Skeletal muscle satellite cell (primary cell): ENCODE results near the gene ITPR1.

Experiments used
- H3K27me3 ChIP-seq: 2 replicates; pipeline ENCODE4 v1.7.0; 2013; ENCODE audit warnings: low read length; ENCODE audit not compliant: control insufficient read depth, insufficient read depth
- H3K36me3 ChIP-seq: 2 replicates; pipeline ENCODE4 v1.7.0; 2013; ENCODE audit warnings: mild to moderate bottlenecking, control low read depth, low read length; ENCODE audit not compliant: insufficient read depth
- H3K4me1 ChIP-seq: 2 replicates; pipeline ENCODE4 v1.7.0; 2013; ENCODE audit warnings: low read length; ENCODE audit not compliant: control insufficient read depth, insufficient read depth
- H3K4me2 ChIP-seq: 2 replicates; pipeline ENCODE4 v1.7.0; 2013; ENCODE audit warnings: mild to moderate bottlenecking, low read length
- H3K4me3 ChIP-seq: 2 replicates; pipeline ENCODE4 v1.7.0; 2013; ENCODE audit warnings: low read length
- H3K9ac ChIP-seq: 2 replicates; pipeline ENCODE4 v1.7.0; 2013; ENCODE audit warnings: mild to moderate bottlenecking, low read depth, low read length, moderate library complexity
- H3K9me3 ChIP-seq: replicated peaks from 2 replicates; pipeline ENCODE4 v1.7.0; 2013; ENCODE audit warnings: mild to moderate bottlenecking, control low read depth, low read length

The ITPR1 gene

GRCh38 chr3:4464576-4464975, 28.6 kb upstream of the ITPR1 start:
- Histone ChIP-seq H3K4me3 (no peak overlapping the region), H3K27me3 (no peaks in the 10 kb centered on the region), H3K4me1 (peaks cover 5% of the 10 kb centered on the region), H3K9ac (no peak overlapping the region), H3K9me3 (no peaks in the 10 kb centered on the region), H3K36me3 (no peaks in the 10 kb centered on the region), H3K4me2 (no peak overlapping the region)

GRCh38 chr3:4466741-4467521, 26.2 kb upstream of the ITPR1 start, which contains the start of gene SUMF1:
TSS of gene SUMF1 (minus strand) at chr3:4467269. CDS start at chr3:4467245, 24 bp downstream.
- Histone ChIP-seq H3K4me2 (peak within 1 kb of the TSS; percentile 90), H3K4me1 (peaks cover 5% of the 10 kb centered on the region), H3K9me3 (no peaks in the 10 kb centered on the region), H3K27me3 (peaks cover 17% of the 10 kb centered on the region), H3K9ac (peak within 1 kb of the TSS; percentile 86), H3K36me3 (no peaks in the 10 kb centered on the region), H3K4me3 (peak within 1 kb of the TSS; percentile 90)

DNA sequence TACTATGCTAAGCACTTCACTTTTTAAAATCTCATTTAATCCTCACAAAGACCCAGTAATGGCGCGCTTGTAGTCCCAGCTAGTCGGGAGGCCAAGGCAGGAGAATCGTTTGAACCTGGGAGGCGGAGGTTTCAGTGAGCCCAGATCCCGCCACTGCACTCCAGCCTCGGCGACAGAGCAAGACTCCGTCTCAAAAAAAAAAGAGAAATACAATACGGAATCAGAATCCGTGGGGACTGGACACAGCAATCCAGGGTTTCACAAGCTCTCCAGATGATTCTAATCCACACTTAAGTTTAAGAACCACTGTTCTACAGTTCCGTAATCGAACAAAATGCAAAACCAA, 25.7 kb upstream of the ITPR1 start:
- H3K4me1 ChIP-seq = peaks cover 5% of the 10 kb centered on the region
- H3K36me3 ChIP-seq = no peaks in the 10 kb centered on the region
- H3K4me2 ChIP-seq = peak overlapping the region; percentile 90
- no peaks in the 10 kb centered on the region for H3K9me3 ChIP-seq
- peak overlapping the region; percentile 90 for H3K4me3 ChIP-seq
- peak overlapping the region; percentile 86 for H3K9ac ChIP-seq
- peaks cover 21% of the 10 kb centered on the region for H3K27me3 ChIP-seq

DNA sequence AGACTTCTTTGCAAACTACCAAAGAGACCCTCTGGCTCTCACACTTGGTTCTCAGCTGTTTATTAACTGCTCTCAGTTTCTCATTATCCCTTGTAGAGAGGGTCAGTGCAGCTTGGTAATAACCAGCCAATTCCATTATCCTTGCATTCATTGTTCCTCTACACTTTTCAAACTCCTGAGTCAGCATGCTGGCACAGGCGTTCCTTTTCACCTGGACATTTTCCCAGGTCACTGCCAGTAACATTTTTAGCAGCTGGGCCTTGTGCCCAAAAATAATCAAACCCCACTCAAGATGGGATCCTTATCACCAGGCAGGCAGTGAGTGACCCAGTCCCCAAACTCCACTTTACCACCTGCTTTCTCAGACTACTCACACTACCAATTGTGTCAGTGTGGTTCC, 21.2 kb upstream of the ITPR1 start:
- Histone ChIP-seq H3K4me1 (peaks cover 8% of the 10 kb centered on the region), H3K9ac (no peak overlapping the region), H3K4me3 (no peak overlapping the region), H3K36me3 (no peaks in the 10 kb centered on the region), H3K9me3 (no peaks in the 10 kb centered on the region), H3K27me3 (peaks cover 40% of the 10 kb centered on the region), H3K4me2 (no peak overlapping the region)

DNA sequence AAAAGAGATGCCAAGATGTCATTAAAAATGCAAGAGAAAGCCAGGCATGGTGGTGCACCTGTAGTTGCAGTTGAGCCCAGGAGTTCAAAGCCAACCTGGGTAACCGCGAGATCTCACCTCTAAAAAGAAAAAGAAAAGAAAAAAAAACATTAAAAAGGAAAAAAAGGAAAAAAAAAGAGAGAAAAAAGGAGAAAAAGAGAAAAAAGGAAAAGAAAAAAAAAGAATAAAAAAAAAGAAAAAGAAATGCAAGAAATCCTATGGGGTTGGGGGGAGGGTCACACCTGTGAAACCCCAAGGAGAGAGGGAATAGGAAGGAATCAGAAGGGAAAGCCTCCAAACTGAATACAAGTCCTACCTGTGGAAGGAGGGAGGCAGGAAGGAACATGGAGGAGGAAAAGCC, 20.8 kb upstream of the ITPR1 start:
- no peak overlapping the region for H3K4me3 ChIP-seq
- peaks cover 8% of the 10 kb centered on the region for H3K4me1 ChIP-seq
- peaks cover 41% of the 10 kb centered on the region for H3K27me3 ChIP-seq
- H3K9ac ChIP-seq = no peak overlapping the region
- H3K4me2 ChIP-seq = no peak overlapping the region
- no peaks in the 10 kb centered on the region for H3K36me3 ChIP-seq
- H3K9me3 ChIP-seq = no peaks in the 10 kb centered on the region

DNA sequence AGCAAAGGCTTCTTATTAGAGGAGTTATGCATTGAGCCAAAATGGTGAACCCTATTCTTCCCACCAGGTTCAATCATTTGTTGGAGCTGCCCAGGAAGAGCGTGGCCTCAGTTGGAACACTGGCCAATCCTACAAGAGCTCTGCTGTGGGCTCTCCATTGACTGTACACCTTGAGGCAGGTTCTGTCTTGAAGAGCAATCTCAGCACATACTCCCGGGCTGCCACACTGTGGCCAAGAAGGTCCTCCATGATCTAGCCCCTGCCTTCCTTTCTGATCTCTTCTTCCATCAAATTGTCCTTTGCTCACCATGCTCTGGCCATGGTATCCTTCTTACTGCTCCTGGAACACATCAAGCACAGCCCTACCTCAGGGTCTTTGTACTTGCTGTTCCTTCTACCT, 20.4 kb upstream of the ITPR1 start:
- H3K27me3 ChIP-seq = peaks cover 45% of the 10 kb centered on the region
- peaks cover 8% of the 10 kb centered on the region for H3K4me1 ChIP-seq
- no peak overlapping the region for H3K4me2 ChIP-seq
- no peak overlapping the region for H3K4me3 ChIP-seq
- H3K36me3 ChIP-seq = no peaks in the 10 kb centered on the region
- H3K9ac ChIP-seq = no peak overlapping the region
- H3K9me3 ChIP-seq = no peaks in the 10 kb centered on the region

DNA sequence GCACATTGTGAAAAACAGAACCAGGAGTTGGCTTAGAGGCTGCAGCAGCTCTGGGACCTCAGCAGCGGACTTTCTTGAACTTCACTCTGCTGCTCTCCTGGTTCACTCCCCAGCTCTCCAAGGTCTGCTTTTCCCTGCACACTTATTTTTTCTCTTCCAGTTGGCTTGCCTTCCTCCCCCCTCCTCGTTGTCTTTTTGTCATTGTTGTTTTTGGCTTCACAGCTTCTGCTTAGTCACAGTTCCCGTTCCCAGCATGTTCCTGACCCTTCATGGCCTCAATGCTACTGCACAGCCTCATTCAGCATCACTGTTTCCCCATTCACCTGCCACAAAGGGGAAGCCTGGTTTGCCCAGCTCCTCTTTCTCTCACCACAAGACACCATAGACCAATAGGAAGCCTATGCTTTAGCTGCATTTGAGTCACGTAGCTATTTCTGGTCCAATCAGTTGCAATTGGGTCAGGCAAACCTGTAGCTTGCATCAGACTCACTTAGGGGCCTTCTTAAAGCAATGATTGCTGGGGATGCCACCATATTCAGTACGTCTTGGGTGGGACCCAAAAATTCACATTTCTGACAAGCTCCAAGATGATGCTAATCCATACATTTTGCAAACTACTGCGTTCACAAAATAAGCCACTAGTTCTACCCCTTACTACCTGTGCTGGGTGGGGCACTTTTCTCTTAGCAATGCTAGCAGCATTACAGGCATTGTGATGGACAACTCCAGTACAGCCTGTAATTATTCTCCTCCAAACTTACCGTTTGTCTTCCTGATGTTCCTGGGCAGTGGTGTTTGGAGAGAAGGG, 18.3 kb upstream of the ITPR1 start:
- Histone ChIP-seq H3K4me3 (peak overlapping the region; percentile 7), H3K4me1 (peaks cover 8% of the 10 kb centered on the region), H3K9me3 (no peaks in the 10 kb centered on the region), H3K9ac (no peak overlapping the region), H3K4me2 (peak overlapping the region; percentile 59), H3K36me3 (no peaks in the 10 kb centered on the region), H3K27me3 (peaks cover 63% of the 10 kb centered on the region)

- no peak overlapping the region for H3K9ac ChIP-seq
- H3K9me3 ChIP-seq = no peaks in the 10 kb centered on the region
- no peak overlapping the region for H3K4me2 ChIP-seq
- no peaks in the 10 kb centered on the region for H3K36me3 ChIP-seq
- peaks cover 8% of the 10 kb centered on the region for H3K4me1 ChIP-seq
- H3K4me3 ChIP-seq = no peak overlapping the region
- H3K27me3 ChIP-seq = peaks cover 56% of the 10 kb centered on the region
Measured at GRCh38 chr3:4475804-4476203, 17.3 kb upstream of the ITPR1 start.

DNA sequence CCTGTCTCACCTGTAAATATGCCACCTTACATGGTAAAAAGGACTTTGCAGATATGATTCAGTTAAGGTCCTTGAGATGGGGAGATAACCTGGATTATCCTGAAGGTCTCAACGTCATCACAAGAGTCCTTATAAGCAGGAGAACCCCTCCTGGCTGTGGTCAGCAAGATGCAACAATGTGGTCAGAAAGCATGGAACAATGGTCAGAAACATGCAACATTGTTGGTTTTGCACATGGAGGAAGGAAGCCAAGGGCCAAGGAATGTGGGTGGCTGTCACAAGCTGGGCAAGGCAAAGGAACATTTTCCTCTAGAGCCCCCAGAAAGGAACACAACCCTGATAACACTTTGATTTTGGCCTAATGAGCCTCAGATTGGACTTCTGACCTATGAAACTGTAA, 16.7 kb upstream of the ITPR1 start:
- Histone ChIP-seq H3K9ac (no peak overlapping the region), H3K36me3 (no peaks in the 10 kb centered on the region), H3K4me3 (no peak overlapping the region), H3K9me3 (no peaks in the 10 kb centered on the region), H3K4me2 (no peak overlapping the region), H3K4me1 (peaks cover 8% of the 10 kb centered on the region), H3K27me3 (peaks cover 54% of the 10 kb centered on the region)

DNA sequence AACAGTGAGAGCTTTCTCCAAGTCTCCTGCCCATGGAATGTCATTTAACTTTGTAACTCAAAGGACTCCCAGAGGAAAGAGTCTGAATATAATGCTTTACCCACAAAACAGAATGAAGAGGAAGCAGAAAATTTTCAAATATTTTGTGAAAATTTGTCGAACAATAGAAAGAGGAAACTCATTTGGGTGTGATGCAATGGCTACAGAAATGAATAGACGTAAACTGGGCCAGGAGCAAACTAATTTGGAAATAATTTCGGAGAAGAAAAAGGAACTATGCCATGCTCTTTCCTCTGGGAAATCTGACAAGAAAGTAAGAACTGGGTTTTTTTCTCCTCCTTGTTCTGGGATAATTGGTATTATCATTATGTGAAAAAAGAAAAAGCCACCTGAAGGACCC, 14.9 kb upstream of the ITPR1 start:
- H3K9me3 ChIP-seq = no peaks in the 10 kb centered on the region
- H3K4me2 ChIP-seq = no peak overlapping the region
- H3K4me1 ChIP-seq = peaks cover 8% of the 10 kb centered on the region
- H3K27me3 ChIP-seq = peaks cover 38% of the 10 kb centered on the region
- H3K9ac ChIP-seq = no peak overlapping the region
- no peaks in the 10 kb centered on the region for H3K36me3 ChIP-seq
- no peak overlapping the region for H3K4me3 ChIP-seq

DNA sequence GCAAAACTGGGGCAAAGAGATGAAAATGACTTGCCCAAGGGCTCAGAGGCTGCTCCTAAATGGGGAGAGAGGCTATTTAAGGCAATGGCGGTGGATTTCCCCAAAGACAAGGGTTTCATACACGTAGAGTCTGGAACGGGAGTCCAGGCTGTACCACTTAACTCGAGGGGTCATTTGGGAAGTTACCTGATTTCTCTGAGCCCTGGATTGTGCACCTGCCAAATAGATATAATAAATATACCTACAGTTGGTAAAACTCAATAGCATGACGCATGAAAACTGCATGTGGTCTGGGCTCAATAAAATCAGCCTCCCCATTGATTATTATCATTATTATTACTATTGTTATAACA, 1.3 kb upstream of the ITPR1 start:
- H3K9ac ChIP-seq = no peak overlapping the region
- no peaks in the 10 kb centered on the region for H3K9me3 ChIP-seq
- H3K4me2 ChIP-seq = peak overlapping the region; percentile 94
- H3K4me3 ChIP-seq = peak overlapping the region; percentile 92
- H3K36me3 ChIP-seq = no peaks in the 10 kb centered on the region
- peaks cover 31% of the 10 kb centered on the region for H3K27me3 ChIP-seq
- H3K4me1 ChIP-seq = peaks cover 10% of the 10 kb centered on the region
